HG03354 (cell line): Measurements from ENCODE around the gene ENTHD1.
A peak's percentile ranks its signal among the peaks of the same experiment; 100 is the strongest.

Experiments
- ATAC-seq: cut with Tn5 transposase; IDR thresholded peaks from one replicate; pipeline ENCODE4 v1.9.1; 2021; ENCODE audit warnings: mild to moderate bottlenecking; ENCODE audit not compliant: unreplicated experiment, poor library complexity, severe bottlenecking

The ENTHD1 gene

GRCh38 chr22:39808081-39808480 lies 85.5 kb downstream of the ENTHD1 start:
- ATAC-seq: no peak

GRCh38 chr22:39806109-39806508 lies 87.5 kb downstream of the ENTHD1 start:
- ATAC-seq: no peak

GRCh38 chr22:39805117-39805516 lies 88.4 kb downstream of the ENTHD1 start:
- ATAC-seq: no peak

GRCh38 chr22:39802682-39803081 lies 90.9 kb downstream of the ENTHD1 start:
- no peak for ATAC-seq

GRCh38 chr22:39800790-39801520 lies 92.6 kb downstream of the ENTHD1 start:
- no peak for ATAC-seq

- ATAC-seq: no peak
Measured at GRCh38 chr22:39797528-39798147, 95.9 kb downstream of the ENTHD1 start.

GRCh38 chr22:39789788-39790187 lies 103.8 kb downstream of the ENTHD1 start:
- ATAC-seq: no peak

- no peak for ATAC-seq
Measured at GRCh38 chr22:39785232-39785631, 108.3 kb downstream of the ENTHD1 start.

GRCh38 chr22:39777716-39778454 lies 115.7 kb downstream of the ENTHD1 start:
- ATAC-seq: no peak

- no peak for ATAC-seq
Measured at GRCh38 chr22:39776295-39777009, 117.1 kb downstream of the ENTHD1 start.

GRCh38 chr22:39773976-39774539 lies 119.5 kb downstream of the ENTHD1 start:
- ATAC-seq: peak; percentile 43

- no peak for ATAC-seq
Measured at GRCh38 chr22:39773503-39773902, 120.1 kb downstream of the ENTHD1 start.

- no peak for ATAC-seq
Measured at GRCh38 chr22:39771486-39771885, 122.1 kb downstream of the ENTHD1 start.

- ATAC-seq: no peak
Measured at GRCh38 chr22:39765661-39766060, 127.9 kb downstream of the ENTHD1 start.

- no peak for ATAC-seq
Measured at GRCh38 chr22:39765046-39765445, 128.5 kb downstream of the ENTHD1 start.

GRCh38 chr22:39763276-39763675 lies 130.3 kb downstream of the ENTHD1 start:
- ATAC-seq: no peak

- no peak for ATAC-seq
Measured at GRCh38 chr22:39750759-39751158, 142.8 kb downstream of the ENTHD1 start.

GRCh38 chr22:39748877-39749276 lies 144.7 kb downstream of the ENTHD1 start:
- ATAC-seq: no peak

- ATAC-seq: no peak
Measured at GRCh38 chr22:39746600-39747262, 146.8 kb downstream of the ENTHD1 start.
